NCI-H2196 treated with DMSO at 0.1 percent for 48 hours (cell line): ENCODE results near the gene TVP23B.
"Not testable (repeated sequence)": the region's sequence is repeated elsewhere in the genome, so short reads cannot be mapped to it uniquely, and the experiment has no call there.

Experiments
- DNase-seq: peaks from one replicate; lab custom pipeline; 2025; ENCODE audit not compliant: unreplicated experiment; lab: John Stamatoyannopoulos, UW

Gene TVP23B

DNA sequence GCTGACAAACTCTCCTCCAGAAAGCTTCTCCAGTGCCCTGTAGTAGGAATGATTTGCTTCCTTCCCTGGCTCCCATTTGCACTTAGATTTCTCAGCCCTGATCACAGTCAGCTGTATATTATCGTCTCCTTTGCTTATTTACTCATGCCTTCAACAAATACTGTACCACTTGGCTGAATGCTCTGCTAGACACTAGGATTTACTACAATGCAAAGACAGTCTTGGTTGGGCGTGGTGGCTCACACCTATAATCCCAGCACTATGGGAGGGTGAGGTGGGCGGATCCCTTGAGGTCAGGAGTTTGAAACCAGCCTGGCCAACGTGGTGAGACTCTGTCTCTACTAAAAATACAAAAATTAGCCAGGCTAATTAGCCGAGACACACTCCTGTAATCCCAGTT, 5.9 kb downstream of the TVP23B start:
- not testable (repeated sequence) for DNase-seq

DNA sequence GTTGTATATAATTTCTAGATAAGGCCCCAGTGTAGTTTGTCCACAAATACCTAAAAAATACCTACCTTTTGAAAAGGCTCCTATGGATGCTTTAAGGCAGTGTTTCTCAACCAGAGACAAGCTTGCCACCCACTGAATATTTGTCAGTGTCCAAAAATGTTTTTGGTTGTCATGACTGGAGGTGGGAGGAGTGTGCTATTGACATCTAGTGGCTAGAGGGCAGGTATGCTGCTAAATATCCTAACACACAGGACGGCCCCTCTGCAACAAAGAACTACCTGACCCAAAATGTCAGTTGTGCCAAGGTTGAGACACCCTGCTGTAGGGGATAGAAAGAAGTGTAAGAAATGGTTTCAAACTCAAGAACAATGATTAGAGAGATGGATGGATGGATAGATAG, 10.4 kb downstream of the TVP23B start:
- not testable (repeated sequence) for DNase-seq

- DNase-seq, result not testable (repeated sequence)
Measured at GRCh38 chr17:18794841-18795240, 13.9 kb downstream of the TVP23B start.

DNA sequence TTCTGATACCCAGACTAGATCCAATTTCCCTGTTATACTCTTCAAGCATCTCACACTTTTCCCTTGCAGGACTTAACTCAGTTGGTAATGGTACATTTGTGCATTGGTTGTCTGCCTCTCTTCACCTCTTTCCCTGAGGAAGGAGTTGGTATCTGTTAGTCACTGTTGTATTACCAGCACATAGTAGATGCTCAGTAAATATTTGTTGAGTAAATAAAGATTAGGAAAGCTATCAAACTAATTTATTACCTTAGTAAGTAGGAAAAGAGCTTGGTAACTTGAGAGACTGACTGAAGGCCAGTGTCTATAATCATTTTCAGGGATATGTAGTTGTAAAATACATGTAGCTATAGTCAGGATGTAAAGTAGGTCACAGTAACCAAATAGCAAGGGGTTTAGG, 15.9 kb downstream of the TVP23B start:
- DNase-seq, result not testable (repeated sequence)

DNA sequence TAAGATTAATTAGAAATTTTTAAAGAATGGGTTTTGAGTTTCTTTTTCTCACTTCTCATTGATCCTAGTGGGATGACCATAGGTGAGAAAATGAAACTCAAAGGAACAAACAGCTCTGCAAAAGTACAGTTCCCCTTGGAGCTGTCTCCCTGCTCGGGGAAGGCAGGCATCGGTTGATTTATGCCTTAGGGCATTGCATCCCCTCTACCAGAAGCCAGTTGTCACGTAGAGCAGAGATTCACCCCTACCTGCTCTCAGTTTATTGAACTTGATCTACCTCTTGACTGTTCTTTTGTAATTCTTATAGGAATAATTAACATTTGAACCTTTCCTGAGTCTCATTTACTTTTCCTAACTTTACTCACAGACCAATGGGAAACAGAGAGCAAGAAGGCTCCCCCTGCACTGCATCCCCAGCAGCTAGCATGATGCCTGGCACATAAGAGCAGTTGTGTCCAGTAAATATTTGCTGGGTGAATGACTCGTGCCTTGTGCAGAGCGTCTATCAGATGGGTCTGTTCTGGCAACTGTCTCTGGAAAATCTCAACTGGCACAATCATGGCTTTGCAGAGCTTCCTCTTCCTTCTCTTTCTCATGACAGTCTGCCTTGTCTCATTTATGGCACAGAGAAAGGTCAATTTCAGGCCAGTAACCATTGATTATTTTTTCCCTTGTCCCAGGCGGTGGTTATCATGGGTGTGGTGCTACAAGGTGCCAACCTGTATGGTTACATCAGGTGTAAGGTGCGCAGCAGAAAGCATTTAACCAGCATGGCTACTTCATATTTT, 22.7 kb downstream of the TVP23B start:
- not testable (repeated sequence) for DNase-seq

DNA sequence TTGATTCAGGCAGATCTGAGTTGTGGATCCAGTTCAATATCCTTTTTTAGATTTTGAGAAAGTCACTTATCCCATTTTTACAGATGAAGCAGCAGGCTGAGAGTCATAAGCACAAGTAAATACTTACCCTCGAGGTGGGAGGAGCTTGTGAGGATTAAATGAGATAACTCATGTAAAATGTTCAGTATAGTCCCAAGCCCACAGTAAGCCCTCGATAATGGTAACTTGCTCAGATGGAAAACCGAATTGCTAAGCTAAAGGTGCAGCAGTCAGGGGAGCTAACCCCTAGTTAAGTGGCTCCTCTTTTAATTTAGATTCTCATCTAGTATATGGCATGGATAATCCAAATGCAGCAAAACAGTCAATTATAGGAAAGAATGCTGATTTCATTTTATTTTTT, 34.9 kb downstream of the TVP23B start:
- DNase-seq, result not testable (repeated sequence)

- DNase-seq, result not testable (repeated sequence)
Measured at GRCh38 chr17:18816489-18817371, 35.7 kb downstream of the TVP23B start.

GRCh38 chr17:18821430-18821829, 40.4 kb downstream of the TVP23B start:
- DNase-seq, result not testable (repeated sequence)

GRCh38 chr17:18827613-18828012, 46.6 kb downstream of the TVP23B start:
- DNase-seq, result not testable (repeated sequence)

DNA sequence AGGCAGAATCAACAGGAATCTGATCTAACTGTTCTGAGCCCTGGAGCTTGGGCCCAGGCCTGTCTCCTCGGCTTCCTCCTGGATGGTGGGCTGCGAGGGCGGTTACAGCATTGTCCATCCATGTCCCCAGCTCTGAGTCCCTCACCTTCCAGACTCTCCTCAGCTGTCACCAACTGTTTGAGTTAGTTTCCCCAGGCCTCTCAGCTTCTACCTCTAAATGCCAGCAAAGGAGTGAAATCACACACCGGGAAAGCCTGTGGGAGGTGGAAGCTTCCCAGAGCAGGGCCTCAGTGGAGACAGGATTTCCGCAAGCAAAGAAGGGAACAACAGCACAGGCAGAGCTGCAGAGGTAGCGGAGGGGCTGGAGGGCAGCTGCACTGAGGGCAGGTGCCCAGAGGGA, 67.5 kb downstream of the TVP23B start:
- no peak for DNase-seq

DNA sequence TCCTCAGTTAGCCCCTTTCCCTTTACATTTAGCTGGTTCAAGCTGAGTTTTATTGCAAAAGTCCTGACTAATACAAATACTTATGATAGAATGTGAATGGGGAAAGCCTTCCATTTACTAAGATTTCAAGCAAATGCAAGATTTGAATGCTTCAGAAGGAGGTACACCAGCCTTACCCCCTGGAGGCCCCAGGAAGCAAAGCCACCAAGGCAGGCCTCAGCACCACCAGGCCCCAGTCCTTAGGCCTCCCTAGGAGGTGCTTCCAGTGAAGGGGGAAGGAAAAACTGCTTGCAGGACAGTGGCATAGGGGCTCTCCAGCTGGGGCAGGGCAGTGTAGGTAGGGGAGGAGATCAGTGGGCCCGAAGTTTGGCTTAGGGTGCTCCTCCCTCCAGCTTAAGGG, 69.7 kb downstream of the TVP23B start:
- no peak for DNase-seq

DNA sequence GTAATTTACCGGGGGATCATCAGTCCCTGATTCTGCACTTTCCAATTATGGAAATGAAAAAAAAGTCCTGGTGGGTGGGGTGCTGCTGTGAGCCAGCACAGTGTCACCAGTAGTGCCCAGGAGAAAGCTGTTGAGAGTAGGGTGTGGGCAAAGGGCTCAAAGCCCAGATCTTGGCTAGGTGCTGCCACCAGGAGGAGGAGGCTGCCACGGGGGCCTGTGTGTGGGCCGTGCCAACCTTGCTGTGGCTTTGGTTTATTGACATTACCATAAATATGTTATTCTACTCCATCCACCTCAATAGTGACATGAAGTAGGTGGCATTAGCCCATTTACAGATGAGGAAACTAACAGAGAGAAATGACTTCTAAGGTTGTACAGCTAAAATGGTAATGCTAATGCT, 70.2 kb downstream of the TVP23B start:
- DNase-seq, result no peak

- DNase-seq, result no peak
Measured at GRCh38 chr17:18854956-18855355, 74.0 kb downstream of the TVP23B start.

DNA sequence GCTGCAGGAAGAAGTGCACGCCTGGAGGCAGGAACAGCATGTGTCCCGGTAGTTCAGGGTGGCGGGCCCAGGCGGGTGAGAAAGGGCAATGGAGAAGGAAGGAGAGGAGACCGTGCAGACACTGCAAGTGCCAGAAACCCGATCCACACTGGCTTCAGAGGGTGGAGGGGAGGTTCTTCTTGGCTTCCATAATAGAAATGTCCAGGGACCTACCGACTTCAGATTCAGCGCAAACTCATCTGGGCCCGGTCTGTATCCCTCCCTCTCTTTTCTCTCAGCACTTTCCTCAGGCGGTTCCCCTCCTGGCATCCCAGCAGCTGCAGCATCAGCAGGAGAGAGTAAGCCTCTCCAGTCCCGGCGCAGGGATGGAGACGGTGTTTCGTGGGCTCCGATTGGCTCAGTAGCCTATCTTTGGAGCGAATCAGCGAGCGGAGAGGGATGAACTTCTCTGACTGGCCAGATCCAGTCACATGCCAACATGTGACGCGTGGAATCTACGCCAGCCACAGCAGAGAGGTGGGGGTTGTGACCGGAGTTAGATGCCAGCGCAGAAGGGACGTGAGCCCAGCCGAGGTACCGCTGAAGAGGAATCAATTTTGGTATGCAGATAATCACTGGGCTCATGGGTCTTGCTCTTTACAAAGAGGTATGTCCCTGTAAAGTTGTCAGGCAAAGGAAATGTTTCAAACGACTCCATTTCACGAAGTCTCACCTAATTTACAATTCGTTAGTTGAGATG, 75.0 kb downstream of the TVP23B start:
- DNase-seq, result peak; percentile 67
